Suppressor macrophage (primary cell): ENCODE results near the gene FNDC5.

Experiments used
- DNase-seq, 4 experiments: peaks; one replicate each; pipeline ENCODE4 v3.0.0-alpha.2; 2020 to 2022

The FNDC5 gene

DNA sequence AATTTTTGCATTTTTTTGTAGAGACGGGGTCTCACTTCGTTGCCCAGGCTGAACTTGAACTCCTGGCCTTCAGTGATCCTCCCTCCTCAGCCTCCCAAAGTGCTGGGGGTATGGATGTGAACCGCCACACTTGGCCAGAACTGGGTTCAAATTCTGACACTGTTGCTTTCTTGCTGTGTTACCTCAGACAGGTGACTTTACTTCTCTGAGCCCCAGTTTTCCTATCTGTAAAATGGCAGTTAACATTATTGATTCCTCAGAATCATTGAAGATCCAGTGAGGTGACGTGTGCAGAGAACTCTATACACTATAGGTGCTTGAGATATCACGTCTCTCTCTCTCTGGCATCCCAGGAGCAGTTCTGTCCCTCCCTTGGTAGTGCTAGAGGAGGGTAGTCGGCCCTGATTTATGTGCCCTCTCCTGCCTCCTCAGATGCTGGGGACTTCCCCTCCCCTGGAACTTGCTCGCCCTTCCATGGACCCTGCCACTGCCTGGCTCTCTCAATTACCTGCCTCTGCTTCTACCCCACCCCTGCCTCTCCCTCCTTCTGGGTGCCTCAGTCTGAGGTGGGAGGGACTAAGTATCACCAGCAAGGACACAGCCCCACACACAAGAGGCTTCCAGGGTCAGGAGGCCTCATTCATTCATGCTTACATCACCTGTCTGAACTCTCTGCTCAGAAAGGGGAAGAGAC, 12.8 kb upstream of the FNDC5 start:
- DNase-seq = no peak

DNA sequence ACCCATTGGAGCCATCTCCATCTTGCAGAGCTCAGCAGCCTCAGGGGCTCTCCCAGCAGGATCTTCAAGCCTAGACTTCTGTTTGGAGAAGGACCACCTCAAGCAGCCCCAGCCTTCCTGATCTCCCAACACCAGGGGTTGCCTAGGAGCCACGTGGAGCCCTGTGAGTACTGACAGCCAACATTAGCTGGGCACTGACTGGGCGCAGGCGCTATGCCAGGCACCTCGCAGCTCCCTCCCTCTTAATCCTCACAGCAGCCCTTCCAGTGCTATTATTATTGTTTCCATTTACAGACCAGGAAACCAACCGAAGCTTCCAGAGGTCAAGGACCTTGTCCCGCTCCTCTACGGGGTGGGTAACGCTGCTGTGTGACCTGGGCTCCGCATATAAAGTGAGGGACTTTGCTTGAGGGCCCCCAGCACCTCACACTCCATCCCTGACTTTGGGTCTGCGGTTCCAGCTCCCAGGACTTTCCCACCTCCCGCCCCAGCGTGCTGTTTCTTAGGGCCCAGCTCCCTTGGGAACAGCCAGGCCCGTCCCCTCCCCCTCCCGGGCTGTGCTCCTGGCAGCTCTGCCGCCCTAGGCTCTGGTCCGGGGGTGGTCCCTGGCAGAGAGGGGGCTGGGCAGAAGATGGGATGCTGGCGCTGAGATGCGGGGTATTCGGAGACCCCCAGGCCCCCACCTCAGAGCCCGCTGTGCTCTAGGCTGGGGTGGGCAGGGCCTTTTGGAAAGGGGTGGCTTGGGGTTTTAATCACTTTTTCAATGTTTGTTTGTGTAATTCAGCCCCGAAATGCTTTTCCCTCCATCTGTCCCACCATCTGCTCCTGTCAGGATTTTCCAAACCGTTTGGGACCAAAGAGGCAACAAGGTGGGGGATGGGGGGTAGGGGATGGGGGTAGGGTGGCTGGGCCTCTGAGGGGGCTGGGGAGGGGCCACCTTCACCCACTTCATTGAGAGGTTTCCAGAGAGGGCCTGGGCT, 11.4 kb upstream of the FNDC5 start:
- no peak for DNase-seq

DNA sequence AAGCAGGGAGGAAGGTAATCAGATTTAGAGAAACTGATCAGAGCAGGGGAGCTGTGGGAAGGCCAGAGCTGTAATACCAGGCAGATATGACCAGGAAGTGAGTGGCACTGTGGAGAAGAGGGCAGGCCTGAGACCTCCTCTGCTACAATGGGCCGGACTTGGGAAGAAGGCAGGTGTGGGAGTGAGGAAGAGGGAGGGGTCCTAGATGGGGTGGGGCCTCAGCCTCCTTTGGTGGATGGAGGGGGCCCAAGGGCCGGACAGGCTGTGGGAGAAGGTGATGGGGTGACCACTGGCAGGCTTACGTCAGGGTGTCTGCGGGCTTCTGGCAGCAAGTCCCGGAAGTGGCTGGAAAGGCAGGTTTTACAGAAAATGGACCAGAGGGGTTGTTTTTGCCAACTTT, 10.6 kb upstream of the FNDC5 start:
- DNase-seq = no peak

DNA sequence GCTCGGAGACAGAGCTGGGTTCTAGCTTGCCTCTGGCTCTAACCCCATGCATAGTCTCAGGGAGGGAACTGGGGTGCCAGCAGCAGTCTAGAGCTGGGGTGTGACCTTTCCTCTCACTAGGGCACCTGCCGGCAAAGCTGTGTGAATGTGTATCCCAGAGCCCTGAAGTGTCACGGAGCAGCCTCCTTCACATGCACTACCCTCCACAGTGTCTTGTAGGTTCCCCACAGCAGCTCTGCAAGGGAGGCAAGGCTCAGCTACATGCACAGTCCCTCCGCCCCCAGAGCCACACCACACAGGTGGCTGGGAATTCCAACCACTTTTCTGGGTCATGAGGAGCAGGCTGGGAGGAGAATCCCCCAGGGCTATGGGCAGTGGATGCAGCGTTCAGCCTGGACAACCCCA, 7.9 kb upstream of the FNDC5 start:
- no peak for DNase-seq

DNA sequence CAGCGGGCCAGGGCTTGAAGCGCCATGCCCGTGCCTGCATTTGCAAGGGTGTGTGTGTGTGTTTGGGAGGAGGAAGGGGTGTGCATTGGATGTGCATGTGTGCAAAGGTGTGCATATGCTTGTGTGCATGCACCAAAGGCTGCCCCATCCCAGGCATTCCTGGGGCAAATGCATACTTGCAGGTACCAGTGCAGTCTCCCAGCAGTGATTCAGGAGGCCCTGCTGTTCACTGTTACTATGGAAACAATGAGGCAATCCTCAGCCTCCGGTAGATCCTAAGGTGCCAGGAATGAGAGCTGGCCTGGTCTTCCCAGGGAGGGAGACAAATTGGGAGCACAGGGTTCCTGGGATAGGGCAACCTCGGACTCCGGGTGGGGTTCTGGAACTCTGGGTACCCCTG, 7.5 kb upstream of the FNDC5 start:
- DNase-seq = no peak

DNA sequence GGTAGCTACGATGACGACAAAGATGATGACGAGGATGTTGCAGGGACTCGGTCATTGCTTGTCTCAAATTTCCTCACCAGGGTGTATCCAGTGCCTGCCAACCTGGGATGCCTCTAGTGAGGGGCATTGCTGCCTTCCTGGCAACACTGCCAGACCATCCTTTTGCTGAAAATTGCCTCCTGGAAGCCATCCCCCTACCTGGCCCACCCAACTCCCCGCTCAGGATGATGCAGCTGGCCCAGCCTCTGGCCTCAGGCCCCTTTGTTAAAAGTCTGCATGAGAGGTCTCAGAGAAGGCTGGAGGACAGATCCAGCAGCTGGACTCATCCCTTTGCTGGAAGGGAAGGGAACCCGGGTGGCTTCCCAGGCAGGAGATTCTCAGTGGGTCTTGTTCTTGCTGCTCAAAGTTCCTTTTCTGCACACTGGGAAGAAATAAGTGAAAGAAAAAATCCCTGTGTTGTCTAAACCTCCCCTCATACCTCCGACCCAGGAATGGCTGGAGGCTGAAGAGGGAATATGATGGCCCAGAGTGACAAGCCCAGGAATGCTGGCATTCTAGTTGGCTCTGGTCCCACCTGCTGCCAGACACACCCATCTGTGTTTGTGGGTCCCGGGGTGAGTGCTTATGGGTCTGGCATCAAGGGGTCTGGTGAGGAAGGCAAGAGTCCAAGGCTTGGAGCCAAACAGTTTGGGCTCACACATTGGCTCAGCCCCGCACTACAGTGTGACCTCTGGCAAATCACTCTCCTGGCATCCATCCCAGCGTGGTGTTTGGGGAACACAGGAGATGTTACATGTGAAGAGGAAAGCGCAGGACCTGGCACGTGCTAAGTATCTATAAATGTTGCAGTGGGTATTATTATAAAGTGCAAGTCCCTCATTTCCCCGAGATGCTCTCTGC, 6.7 kb upstream of the FNDC5 start:
- DNase-seq = no peak

DNA sequence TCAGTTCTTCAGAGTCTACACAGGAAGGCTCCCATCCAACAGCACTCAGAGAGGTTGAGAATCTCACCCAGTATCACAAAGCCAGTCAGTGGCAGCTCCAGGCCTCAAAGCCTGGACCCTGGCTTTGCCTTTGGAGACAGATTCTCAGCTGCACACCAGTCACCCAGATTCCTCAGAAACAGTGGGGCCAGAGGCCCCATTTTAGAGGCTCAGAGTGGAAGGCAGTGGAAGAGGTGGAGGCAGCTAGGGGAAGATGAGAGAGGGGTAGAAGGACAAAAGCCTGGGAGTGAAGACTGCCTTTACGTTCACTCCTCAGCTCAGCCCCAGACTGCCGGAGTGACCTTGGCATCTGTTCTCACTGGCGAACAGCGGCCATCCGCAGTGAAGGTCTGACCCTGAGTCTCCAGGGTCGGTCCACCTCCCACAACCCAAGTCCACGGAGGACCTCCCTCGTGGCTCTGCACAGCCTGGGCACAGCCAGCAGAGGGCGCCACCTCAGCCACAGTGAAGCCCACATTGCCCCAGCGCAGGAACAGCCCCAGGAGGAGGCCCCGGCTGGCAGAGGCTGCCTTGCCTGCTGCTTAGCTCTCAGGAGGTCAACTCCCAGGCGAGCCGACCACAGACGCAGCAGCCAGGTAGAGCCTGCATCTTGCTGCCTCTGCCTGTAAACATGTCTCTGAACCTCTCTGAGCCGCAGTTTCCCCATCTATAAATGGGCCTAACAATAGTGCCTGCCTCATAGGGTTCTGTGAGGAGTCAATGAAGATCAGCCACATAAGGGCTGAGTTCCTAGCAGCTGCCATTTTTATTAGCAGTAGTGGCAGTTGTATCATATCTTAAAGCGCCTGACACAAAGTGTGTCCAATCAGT, 5.9 kb upstream of the FNDC5 start:
- DNase-seq = peak; percentile 69 to 82 (median 79)

DNA sequence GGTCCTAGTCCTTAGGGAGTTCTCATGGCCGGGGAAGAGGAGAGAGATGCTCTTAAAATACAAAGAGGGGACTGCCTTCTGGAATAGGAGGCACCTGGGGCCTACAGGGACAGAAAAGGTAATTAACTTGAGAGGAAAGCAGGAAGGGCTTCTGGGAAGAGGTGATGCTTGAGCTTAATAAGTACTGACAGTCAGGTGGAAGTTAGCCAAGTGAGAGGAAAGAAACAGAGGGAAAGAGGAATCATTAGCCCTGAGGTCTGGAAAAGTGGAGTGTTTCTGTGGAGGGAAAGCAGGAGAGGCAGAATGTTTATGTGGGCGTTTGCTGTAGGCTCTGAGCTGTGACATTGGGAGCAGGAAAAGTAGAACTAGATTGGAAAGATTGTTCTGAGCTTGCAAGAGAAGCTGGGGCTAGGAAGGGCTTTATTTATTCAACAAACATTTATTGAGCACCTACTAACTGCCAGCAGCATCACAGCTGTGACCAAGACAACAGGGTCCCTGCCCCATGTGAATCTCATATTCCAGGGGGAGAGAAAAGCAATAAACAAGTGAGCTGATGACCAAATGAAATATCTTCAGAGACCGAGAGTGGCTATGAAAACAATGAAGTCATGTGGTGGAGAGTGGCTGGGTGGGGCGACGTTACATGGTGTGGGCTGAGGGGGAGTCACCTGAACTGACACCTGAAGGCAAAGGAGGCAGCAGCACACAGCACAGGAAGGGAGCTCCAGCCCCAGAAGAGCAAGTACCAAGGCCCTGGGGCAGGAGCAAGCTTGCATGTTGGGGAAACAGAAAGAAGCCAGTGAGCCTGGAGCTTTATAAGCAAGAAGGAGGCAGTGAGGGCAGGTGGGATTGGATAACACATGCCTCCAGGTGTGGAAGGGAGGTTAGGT, 4.4 kb upstream of the FNDC5 start:
- DNase-seq = no peak

DNA sequence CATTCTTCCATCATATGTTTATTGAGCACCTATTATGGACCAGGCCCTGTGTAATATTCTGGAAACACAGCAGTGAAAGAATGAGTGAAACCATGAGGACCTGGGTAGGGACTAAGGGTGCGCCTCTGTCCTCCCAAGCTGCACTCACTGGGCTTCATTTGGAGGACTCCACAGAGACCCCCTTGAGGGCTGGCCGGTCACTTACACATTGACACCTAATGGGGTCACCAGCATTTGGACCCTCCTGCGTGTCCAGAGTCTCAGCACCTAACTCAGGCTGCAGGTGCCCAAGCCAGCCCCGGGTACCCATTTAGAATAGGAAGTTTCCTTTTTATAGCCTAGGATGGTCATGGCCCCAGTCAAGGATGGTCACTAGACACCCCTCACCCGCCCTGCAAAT, 2.8 kb upstream of the FNDC5 start:
- DNase-seq = no peak

DNA sequence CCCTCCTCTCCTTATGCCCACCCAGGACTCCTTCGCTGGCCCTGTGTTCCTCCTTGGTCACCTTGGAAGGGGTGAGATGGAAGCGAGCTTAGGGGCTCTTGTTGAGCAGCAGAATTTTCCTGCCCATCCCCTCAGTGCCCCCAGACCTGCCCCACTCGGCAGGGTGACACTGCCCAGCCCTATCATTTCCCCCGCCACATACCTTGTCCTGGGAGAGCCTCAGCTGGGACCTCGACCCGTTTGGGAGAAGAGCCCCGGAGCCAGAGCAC, 1.4 kb upstream of the FNDC5 start:
- no peak for DNase-seq

DNA sequence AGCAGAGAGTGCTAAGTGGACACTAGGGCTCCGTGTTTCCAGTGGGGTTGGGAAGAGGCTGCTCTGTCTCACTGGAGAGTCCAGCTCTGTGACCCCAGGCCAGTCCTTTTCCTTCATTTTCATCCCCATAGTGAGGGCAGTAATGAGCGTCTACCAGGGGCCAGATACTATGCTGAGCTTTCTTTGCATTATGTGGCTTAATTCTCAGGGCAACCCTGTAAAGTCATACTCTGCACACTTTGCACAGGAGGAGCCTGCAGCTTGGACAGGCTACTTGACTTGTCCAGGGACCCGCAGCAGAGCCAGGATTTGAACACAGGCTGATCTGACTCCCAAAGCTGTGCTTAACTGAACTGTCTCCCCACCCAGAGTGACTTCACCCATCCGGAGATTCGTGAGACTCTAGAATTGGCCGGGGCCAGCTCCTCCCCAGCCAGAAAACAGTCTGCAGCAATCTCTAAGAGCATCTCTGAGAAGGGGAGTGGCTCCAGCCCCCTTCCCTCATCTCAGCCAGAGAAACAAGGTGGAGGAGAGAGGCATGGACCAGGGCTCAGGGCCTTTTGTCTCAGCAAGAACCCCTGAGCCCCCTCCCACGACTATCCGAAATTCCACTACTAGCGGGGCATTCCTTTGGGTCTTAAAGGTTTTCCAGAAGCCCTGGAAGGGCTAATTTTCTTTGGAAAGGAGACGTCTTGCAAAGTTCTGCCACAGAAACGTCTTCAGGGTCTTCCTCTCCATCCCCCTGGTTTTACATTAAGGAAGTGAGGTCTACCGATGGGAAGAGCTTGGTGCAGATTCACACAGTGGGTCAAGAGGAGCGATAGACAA, 866 bp upstream of the FNDC5 start:
- no peak for DNase-seq

DNA sequence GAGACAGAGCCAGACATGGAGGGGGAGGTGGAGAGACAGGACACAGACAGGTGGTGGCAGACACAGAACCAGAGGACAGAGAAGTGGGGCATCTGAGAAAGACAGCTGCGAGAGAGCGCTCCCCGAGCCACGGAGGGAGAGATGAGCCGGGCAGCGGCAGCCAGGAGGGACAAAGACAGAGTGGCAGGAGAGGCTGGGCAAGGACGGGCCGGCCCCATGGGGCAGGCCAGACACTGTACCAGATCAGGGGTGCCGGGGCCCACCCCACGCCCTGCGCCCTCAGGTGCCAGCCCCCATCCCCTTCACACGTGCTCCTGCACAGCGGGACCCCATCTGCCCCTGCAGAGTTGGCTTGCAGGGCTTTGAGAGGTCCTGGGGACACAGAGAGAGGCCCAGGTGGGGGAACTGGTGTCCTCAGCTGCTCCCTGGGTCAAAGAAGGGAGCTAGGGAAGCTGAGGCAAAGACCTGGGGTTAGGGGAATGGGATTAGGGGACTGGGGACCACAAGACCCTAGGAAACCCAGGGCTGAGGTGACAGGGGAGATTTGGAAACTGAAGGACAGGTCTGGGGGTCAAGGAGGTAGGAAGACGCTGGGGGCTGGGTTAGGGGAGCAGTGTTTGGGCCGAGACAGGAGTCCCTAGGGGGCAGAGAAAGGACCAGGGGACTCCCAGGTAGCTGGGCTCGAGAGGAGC, 643 bp downstream of the FNDC5 start:
- no peak for DNase-seq

DNA sequence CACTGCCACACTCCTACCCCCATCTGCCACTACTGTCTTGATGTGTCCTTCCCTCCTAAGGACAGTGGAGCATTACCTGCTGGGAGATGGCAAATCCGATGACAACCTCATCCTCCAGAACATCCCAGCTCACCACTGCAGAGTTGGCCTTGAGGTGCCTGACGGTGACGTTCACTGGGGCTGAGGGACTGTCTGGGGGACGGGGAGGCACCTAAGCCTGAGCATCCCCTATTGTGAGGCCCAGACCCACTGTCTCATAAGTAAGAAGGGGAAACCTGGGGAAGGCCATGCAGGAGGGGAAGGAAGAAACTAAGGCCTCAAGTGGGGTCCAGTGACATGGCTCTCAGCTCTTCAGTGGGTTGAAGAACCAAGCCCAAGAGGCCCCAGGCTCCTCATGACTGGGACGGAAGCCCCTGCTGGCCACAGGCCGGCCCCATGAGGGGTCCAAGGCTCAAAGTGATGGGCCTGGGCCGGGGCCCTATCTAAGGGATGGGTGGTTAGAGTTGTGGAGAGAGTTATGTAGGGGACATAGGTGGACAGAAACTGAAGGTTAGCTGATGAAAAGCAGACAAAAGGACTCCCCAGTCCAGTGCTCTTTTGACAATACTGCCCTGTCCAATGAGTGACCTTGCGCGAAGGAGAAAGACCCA, 1.8 kb downstream of the FNDC5 start:
- DNase-seq = no peak

DNA sequence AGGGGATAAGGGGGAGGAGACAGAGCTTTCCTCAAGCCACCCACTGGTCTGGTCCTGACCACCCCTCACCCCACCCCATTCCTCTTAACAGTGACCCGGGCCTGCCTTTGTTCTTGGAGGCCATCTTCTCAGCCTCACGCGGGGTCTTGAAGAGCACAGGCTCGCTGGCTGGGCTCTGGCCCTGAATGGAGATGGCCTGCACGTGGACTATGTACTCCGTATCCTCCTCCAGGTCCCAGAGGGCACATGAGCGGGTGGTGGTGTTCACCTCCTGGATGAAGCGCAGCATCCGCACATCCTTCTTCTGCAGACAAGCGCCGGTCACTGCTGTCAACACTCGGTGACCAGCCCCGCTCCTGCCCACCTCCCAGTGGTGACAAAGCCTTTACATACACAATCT, 2.6 kb downstream of the FNDC5 start:
- DNase-seq = no peak

DNA sequence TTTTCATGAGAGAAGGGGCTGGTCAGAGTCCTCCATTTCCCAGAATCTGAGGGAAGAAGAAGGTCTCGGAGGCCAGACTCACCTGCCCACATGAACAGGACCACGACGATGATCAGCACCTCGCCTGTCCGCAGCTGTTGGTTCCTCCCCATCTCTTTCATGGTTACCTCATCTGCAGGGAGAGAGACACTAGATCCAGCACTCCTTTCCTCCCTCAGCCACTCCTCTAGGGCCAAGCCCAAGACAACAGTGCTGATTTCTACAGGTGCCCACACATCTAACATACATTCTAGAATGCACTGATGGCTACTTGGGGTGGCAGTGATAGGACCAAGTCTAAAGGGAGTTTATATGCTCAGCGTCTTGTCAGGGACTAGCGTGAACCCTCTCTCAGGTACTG, 3.0 kb downstream of the FNDC5 start:
- no peak for DNase-seq

DNA sequence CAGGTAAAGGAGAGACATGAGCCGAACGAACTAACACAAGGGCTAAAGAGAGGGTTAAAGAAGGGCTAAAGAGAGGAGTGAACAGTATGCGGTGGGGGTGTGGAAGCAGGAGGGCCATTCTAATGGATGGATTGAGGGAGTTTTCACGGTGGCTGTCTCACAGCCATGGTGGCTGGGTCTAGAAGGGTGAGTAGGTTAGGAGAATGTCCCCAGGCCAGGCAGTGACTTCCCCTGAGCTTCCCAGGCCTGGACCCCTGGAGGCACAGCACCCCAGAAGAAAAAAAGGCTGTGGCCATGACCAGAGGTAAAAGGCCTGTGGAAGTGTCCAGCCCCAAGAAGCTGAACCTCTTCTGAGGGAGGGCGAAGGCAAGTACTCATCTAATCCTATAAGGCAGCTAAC, 3.6 kb downstream of the FNDC5 start:
- DNase-seq = no peak

DNA sequence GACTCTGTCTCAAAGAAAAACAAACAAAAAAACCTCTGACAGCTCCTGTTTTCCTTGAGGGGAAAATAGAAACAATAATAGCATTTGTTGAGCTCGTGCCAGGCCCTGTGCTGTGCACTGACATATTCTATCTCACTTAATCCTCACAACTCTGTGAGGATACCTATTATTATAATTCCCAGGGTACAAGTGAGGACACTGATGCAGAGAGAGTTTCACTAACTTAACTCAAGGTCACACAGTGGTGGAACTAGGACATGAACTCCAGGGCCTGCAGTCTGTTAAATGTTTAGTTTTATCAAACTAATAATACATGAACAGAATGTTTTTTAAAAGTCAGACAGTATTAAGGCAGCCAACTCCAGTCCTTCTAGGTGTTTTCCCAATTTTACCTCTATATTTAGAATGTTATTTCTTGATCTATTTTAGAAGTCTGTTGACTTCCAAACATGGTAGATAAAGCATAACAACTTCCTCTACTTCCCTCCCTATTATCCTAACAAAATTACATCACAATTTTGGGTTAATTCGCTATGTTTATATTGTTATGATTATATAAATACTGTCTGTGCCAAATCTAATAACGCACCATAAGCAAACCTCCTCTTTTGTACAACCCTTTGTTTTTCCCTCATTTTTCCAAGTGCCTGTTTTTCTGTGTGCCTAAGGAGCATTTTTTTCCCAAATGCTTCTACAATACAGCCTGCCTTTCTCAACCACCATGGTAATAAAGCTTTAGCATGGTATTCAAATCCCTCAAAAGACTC, 4.9 kb downstream of the FNDC5 start:
- no peak for DNase-seq

DNA sequence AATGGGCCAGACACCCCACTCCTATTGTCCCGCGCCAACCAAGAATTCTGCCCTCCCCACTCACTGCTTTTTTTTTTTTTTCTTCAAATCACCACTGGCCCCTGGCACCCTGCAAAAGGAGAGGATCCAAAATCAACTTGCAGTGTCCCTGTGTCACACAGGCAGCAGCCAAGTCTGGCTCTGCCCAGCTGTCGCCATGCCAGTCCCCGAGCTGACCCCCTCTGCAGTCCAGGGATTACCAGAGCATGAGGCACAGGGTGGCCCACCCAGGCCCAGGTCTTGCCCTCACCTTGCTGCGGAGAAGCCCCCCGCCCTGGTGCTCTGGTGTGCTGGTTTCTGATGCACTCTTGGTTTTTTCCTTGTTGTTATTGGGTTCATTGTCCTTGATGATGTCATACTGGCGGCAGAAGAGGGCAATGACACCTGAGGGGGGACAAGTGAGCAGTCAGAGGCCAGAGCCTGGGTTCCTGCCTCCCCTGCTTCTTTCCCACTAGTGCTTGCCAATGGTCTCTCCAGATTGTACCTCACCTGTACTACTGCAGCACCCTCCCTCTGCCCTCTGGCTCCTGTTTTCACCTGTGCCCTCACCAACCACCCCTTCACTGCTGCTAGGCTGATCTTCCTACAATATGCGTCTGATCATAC, 6.2 kb downstream of the FNDC5 start:
- no peak for DNase-seq
